Fibroblast of lung (primary cell): ENCODE data around the gene HSPA4. TPM values are rescaled to one million over a fixed set of nuclear protein-coding genes. Genes with fewer than 3 reads are reported as not detected.

ENCODE experiments used
- DNase-seq, 2 donors: peaks; one replicate each; pipeline versions ENCODE4 v3.0.0 to v3.0.0-alpha.2; 2010; ENCODE audit warnings: low read depth in 2 of 2
- H2AFZ ChIP-seq: 2 replicates; pipeline ENCODE4 v1.5.1; 2012; ENCODE audit warnings: low read length, control low read depth, inconsistent platforms
- H3K27ac ChIP-seq: 2 replicates; pipeline ENCODE4 v1.5.1; 2011; ENCODE audit warnings: low read length, control low read depth; ENCODE audit not compliant: insufficient read depth
- H3K27me3 ChIP-seq: 2 replicates; pipeline ENCODE4 v1.5.1; 2011; ENCODE audit warnings: mild to moderate bottlenecking, low read length; ENCODE audit not compliant: control insufficient read depth, insufficient read depth
- H3K36me3 ChIP-seq: 2 replicates; pipeline ENCODE4 v1.5.1; 2011; ENCODE audit warnings: low read length; ENCODE audit not compliant: control insufficient read depth, insufficient read depth
- H3K4me1 ChIP-seq: 2 replicates; pipeline ENCODE4 v1.5.1; 2011; ENCODE audit warnings: low read length; ENCODE audit not compliant: control insufficient read depth, insufficient read depth; ENCODE audit errors: extremely low read depth
- H3K4me2 ChIP-seq: 2 replicates; pipeline ENCODE4 v1.5.1; 2011; ENCODE audit warnings: low read length, control low read depth; ENCODE audit not compliant: insufficient read depth; ENCODE audit errors: extremely low read depth
- H3K4me3 ChIP-seq, 4 experiments: fragments of 200-600 bp in 1 of 4; sonication (generic) in 1 of 4; replicated peaks in 1 of 4; 2 replicates each; pipeline ENCODE4 v1.5.1; 2011 to 2016; ENCODE audit warnings: low read length in 4 of 4, low read depth in 3 of 4, mild to moderate bottlenecking in 3 of 4, control low read depth in 2 of 4, inconsistent platforms in 1 of 4, mixed read lengths in 1 of 4; ENCODE audit not compliant: insufficient read depth in 1 of 4; ENCODE audit errors: control extremely low read depth in 1 of 4
- H3K79me2 ChIP-seq: 2 replicates; pipeline ENCODE4 v1.5.1; 2012; ENCODE audit warnings: mild to moderate bottlenecking, low read length, inconsistent platforms; ENCODE audit not compliant: control insufficient read depth, insufficient read depth
- H3K9ac ChIP-seq: 2 replicates; pipeline ENCODE4 v1.5.1; 2011; ENCODE audit warnings: mild to moderate bottlenecking, low read length, control low read depth; ENCODE audit not compliant: insufficient read depth
- H3K9me3 ChIP-seq: 2 replicates; pipeline ENCODE4 v1.5.1; 2012; ENCODE audit warnings: low read depth, low read length; ENCODE audit not compliant: control insufficient read depth, insufficient read depth
- H4K20me1 ChIP-seq: 2 replicates; pipeline ENCODE4 v1.5.1; 2011; ENCODE audit warnings: low read length; ENCODE audit not compliant: control insufficient read depth, insufficient read depth; ENCODE audit errors: extremely low read depth
- EZH2 ChIP-seq: IDR thresholded peaks from 2 replicates; pipeline ENCODE4 v1.5.1; 2012; ENCODE audit warnings: low read length, control low read depth, mild to moderate bottlenecking; ENCODE audit errors: missing control alignments
- polyA plus RNA-seq, 2 donors: library from polyadenylated mRNA; depleted of rRNA in 1 of 2; stranded (reverse) in 1 of 2; unstranded in 1 of 2; fragments of >200 nt; gene quantifications; 2 replicates each; pipeline ENCODE4 v1.2.1, GENCODE V29; 2011 to 2012; ENCODE audit warnings: missing spikeins in 1 of 2
- total RNA-seq: library from RNA; depleted of rRNA; stranded (reverse); fragments of >200 nt; gene quantifications from 2 replicates; pipeline ENCODE4 v1.2.1, GENCODE V29; 2014
- TF ChIP-seq, protein P1 (sequence below), 2 donors: IDR thresholded peaks in 1 of 2; conservative IDR thresholded peaks in 1 of 2; 1 replicate in 1 of 2; 2 replicates in 1 of 2; pipeline ENCODE4 v1.5.1; 2011 to 2012; ENCODE audit warnings: low read length in 2 of 2, control low read depth in 1 of 2, inconsistent platforms in 1 of 2, low read depth in 1 of 2, mild to moderate bottlenecking in 1 of 2

Gene HSPA4
- total and polyA plus RNA-seq, 2 donors (not counting 1 experiment from before 2014, with no cell fraction given), result 89.1 to 108 TPM

DNA sequence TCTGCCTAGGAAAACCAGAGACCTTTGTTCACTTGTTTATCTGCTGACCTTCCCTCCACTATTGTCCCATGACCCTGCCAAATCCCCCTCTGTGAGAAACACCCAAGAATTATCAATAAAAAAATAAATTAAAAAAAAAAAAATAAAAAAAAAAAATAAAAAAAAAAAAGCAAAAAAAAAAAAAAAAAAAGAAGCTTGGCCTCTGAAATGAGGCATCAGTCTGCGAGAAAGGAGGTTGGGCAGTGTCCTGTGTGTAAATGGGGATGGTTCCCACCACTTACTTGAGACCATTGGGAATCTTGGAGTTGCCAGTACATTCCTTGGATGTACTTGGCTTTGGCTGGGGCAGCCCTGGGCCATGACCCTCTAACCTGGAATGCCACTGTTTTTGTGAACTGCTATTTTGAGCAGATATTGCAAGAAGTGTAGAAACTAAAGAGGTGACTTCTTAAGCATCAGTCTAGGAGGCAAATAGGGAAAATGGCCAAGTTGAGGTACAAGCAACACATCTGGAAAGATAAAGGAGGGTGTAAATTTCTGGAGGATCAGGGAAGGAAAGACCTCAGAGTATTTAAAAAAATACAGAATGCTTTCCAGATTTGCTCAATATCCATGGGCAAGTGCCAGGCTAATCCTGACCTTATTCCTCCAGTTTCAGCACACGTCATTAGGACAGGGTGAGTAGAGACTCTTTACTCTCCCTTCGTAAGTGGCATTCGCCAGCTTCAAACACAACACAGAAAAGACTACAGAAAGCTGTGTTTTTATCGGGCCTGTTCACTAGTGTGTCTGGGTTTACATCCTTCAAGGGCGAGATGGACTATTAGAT lies 58.1 kb downstream of the HSPA4 start:
- Histone ChIP-seq H3K4me1 (no peaks in the 10 kb centered on the region), H3K27ac (no peak overlapping the region), H3K27me3 (no peaks in the 10 kb centered on the region), H3K4me2 (no peak overlapping the region), H3K4me3 (no peak overlapping the region), H3K9ac (no peak overlapping the region), H2AFZ (no peak overlapping the region), H3K36me3 (peaks cover 2% of the 10 kb centered on the region), H3K79me2 (no peaks in the 10 kb centered on the region), H4K20me1 (no peaks in the 10 kb centered on the region), H3K9me3 (no peaks in the 10 kb centered on the region)
- no peak for TF ChIP-seq EZH2
- TF ChIP-seq, protein P1, sequence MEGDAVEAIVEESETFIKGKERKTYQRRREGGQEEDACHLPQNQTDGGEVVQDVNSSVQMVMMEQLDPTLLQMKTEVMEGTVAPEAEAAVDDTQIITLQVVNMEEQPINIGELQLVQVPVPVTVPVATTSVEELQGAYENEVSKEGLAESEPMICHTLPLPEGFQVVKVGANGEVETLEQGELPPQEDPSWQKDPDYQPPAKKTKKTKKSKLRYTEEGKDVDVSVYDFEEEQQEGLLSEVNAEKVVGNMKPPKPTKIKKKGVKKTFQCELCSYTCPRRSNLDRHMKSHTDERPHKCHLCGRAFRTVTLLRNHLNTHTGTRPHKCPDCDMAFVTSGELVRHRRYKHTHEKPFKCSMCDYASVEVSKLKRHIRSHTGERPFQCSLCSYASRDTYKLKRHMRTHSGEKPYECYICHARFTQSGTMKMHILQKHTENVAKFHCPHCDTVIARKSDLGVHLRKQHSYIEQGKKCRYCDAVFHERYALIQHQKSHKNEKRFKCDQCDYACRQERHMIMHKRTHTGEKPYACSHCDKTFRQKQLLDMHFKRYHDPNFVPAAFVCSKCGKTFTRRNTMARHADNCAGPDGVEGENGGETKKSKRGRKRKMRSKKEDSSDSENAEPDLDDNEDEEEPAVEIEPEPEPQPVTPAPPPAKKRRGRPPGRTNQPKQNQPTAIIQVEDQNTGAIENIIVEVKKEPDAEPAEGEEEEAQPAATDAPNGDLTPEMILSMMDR (conservative IDR thresholded peaks at IDR 0.05 in 1 of 2, IDR thresholded peaks at IDR 0.05 in 1 of 2; ENCODE audit: low read depth in 1 of 2, low read length in 2 of 2), result no peak
- DNase-seq, result no peak

DNA sequence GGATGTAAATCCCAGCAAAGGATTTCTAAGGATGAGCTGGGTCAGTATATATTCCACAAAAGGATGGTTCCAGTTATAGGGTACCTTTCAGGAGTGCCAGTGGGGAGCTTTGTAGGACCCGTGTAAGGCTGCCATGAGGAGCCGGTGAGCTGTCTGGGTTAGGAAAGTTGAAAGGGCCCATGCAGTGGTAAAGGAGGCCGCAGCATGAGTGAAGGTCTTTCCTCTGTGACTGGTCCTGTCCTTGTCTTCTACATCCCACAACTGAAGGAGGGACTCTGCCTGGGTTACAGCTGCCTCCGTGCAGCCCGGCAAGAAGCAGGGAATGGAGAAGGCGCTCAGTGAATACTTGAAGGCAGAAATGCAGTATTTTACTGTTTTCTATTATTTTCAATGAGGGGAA lies 58.9 kb downstream of the HSPA4 start:
- no peak overlapping the region for H3K27ac ChIP-seq
- no peak for TF ChIP-seq EZH2
- TF ChIP-seq, protein P1 (conservative IDR thresholded peaks at IDR 0.05 in 1 of 2, IDR thresholded peaks at IDR 0.05 in 1 of 2; ENCODE audit: low read depth in 1 of 2, low read length in 2 of 2), result no peak
- no peak overlapping the region for H3K9ac ChIP-seq
- peaks cover 2% of the 10 kb centered on the region for H3K27me3 ChIP-seq
- H3K9me3 ChIP-seq, result no peaks in the 10 kb centered on the region
- H3K79me2 ChIP-seq, result no peaks in the 10 kb centered on the region
- H3K36me3 ChIP-seq, result no peaks in the 10 kb centered on the region
- no peak overlapping the region for H3K4me2 ChIP-seq
- no peak for DNase-seq
- H4K20me1 ChIP-seq, result no peaks in the 10 kb centered on the region
- H3K4me1 ChIP-seq, result no peaks in the 10 kb centered on the region
- no peak overlapping the region for H2AFZ ChIP-seq
- H3K4me3 ChIP-seq, result no peak overlapping the region

DNA sequence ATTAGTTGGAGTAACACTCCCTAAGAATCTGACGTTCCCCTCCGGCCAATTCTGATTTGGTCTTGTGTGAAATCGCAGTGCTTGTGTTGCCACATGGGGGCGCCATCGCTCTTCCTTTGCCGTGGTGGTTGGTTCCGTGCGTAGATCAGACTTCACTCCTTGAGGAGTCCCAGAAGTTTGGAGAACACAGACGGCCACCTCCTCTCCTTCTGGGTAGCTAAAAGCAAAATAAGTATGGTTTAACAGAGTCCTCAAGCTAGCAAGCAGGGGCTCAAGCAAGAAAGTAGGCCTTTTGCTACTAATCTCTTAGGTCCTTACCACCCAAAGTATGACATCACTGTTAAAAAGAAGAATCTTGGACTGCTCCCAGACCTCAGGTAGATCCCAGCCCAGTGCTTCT lies 59.5 kb downstream of the HSPA4 start:
- H3K9me3 ChIP-seq, result no peaks in the 10 kb centered on the region
- H3K27ac ChIP-seq, result no peak overlapping the region
- no peak overlapping the region for H3K4me3 ChIP-seq
- H3K79me2 ChIP-seq, result no peaks in the 10 kb centered on the region
- no peak overlapping the region for H2AFZ ChIP-seq
- no peak overlapping the region for H3K9ac ChIP-seq
- no peak overlapping the region for H3K4me2 ChIP-seq
- H4K20me1 ChIP-seq, result no peaks in the 10 kb centered on the region
- no peaks in the 10 kb centered on the region for H3K4me1 ChIP-seq
- peak; percentile 73 to 87 for DNase-seq
- H3K27me3 ChIP-seq, result peaks cover 2% of the 10 kb centered on the region
- H3K36me3 ChIP-seq, result no peaks in the 10 kb centered on the region
- no peak for TF ChIP-seq EZH2
- TF ChIP-seq, protein P1 (conservative IDR thresholded peaks at IDR 0.05 in 1 of 2, IDR thresholded peaks at IDR 0.05 in 1 of 2; ENCODE audit: low read depth in 1 of 2, low read length in 2 of 2), result peak; percentile 93 to 95
